Caco-2 (cell line): Measurements from ENCODE around the gene PRDM2. TPM values are rescaled to one million over a fixed set of nuclear protein-coding genes. Genes with fewer than 3 reads are reported as not detected.
"Not testable (repeated sequence)": the region's sequence is repeated elsewhere in the genome, so short reads cannot be mapped to it uniquely, and the experiment has no call there.

Source experiments
- BruUV-seq: library from RNA; stranded (reverse); fragments of 400-500 nt; replicated peaks from 2 replicates; lab custom pipeline; 2021; lab: Mats Ljungman, UMichigan
- CTCF ChIA-PET: fragments of 300-600 bp; sonication (Branson Sonifier 250); formaldehyde crosslinking; loops from one replicate; lab custom pipeline; 2022; ENCODE audit warnings: antibody characterized with exemption; lab: Charles Lee
- POLR2A ChIA-PET: fragments of 300-600 bp; sonication (Branson Sonifier 250); formaldehyde crosslinking; loops from one replicate; lab custom pipeline; 2022; ENCODE audit warnings: antibody characterized with exemption; lab: Charles Lee
- DNase-seq, 2 experiments: peaks; one replicate each; pipeline versions ENCODE4 v3.0.0 to v3.0.0-alpha.2; 2020 to 2022
- H3K27me3 ChIP-seq: replicated peaks from 2 replicates; pipeline ENCODE4 v1.6.0; 2011; ENCODE audit warnings: low read length; ENCODE audit not compliant: control insufficient read depth, insufficient read depth
- H3K36me3 ChIP-seq: 2 replicates; pipeline ENCODE4 v1.5.1; 2011; ENCODE audit warnings: low read length; ENCODE audit not compliant: control insufficient read depth, insufficient read depth
- H3K4me1 ChIP-seq: fragments of 250-450 bp; sonication (Bioruptor Pico); 2 replicates; pipeline ENCODE4 v1.5.1; 2020; ENCODE audit warnings: mild to moderate bottlenecking
- H3K4me3 ChIP-seq: 2 replicates; pipeline ENCODE4 v1.5.1; 2011; ENCODE audit warnings: low read depth, mild to moderate bottlenecking, control low read depth, low read length
- H3K9me3 ChIP-seq: fragments of 250-450 bp; sonication (Bioruptor Pico); 2 replicates; pipeline ENCODE4 v1.5.1; 2020; ENCODE audit warnings: mild to moderate bottlenecking, moderate library complexity
- H3K27ac Mint-ChIP-seq: one replicate; pipeline ENCODE4 v1.8.0; 2022; ENCODE audit warnings: mixed read lengths; ENCODE audit not compliant: unreplicated experiment
- H3K27me3 Mint-ChIP-seq: one replicate; pipeline ENCODE4 v1.8.0; 2022; ENCODE audit warnings: mixed read lengths; ENCODE audit not compliant: insufficient read depth, unreplicated experiment
- H3K36me3 Mint-ChIP-seq: one replicate; pipeline ENCODE4 v1.8.0; 2022; ENCODE audit warnings: mild to moderate bottlenecking, mixed read lengths; ENCODE audit not compliant: insufficient read depth, unreplicated experiment
- H3K4me1 Mint-ChIP-seq: one replicate; pipeline ENCODE4 v1.8.0; 2022; ENCODE audit warnings: low read depth, mixed read lengths; ENCODE audit not compliant: unreplicated experiment
- H3K4me3 Mint-ChIP-seq: one replicate; pipeline ENCODE4 v1.8.0; 2022; ENCODE audit warnings: mild to moderate bottlenecking, moderate library complexity, mixed read lengths; ENCODE audit not compliant: unreplicated experiment
- H3K9me3 Mint-ChIP-seq: one replicate; pipeline ENCODE4 v1.8.0; 2022; ENCODE audit warnings: mixed read lengths; ENCODE audit not compliant: unreplicated experiment
- CTCF ChIP-seq, 2 experiments: fragments of 200-600 bp in 1 of 2; IDR thresholded peaks; 1 replicate in 1 of 2; 2 replicates in 1 of 2; pipeline versions ENCODE4 v1.5.1 to v1.8.0; 2011 to 2022; ENCODE audit warnings: antibody characterized with exemption in 1 of 2, control low read depth in 1 of 2, inconsistent platforms in 1 of 2, low read depth in 1 of 2, low read length in 1 of 2, mild to moderate bottlenecking in 1 of 2, moderate library complexity in 1 of 2; ENCODE audit not compliant: insufficient read depth in 1 of 2, severe bottlenecking in 1 of 2, unreplicated experiment in 1 of 2
- intact Hi-C: fragments of 100-400 bp; cut with micrococcal nuclease; formaldehyde crosslinking; loops from one replicate; pipeline ENCODE4 v1.10.0; 2022; ENCODE audit not compliant: unreplicated experiment
- total RNA-seq: library from RNA; stranded (reverse); gene quantifications from 2 replicates; pipeline ENCODE4 v1.2.3, GENCODE V29; 2022

Gene PRDM2
- total RNA-seq, 1 experiment from 2014 or later, result 32.7 TPM

GRCh38 chr1:13714851-13715250 lies 14.9 kb downstream of the PRDM2 start:
- Histone ChIP-seq H3K9me3 (no peaks in the 10 kb centered on the region), H3K4me1 (no peaks in the 10 kb centered on the region; the same call in 1 of the 2 replicates), H3K36me3 (no peaks in the 10 kb centered on the region), H3K4me3 (no peak overlapping the region), H3K27me3 (no peaks in the 10 kb centered on the region)
- ChIA-PET POLR2A (no interaction called here), CTCF (no interaction called here)
- H3K4me1 Mint-ChIP-seq, result no peaks in the 10 kb centered on the region
- BruUV-seq, result no TSS peak
- intact Hi-C loops, result no loop called here
- H3K36me3 Mint-ChIP-seq, result no peaks in the 10 kb centered on the region
- no peak overlapping the region for H3K4me3 Mint-ChIP-seq
- no peak for DNase-seq
- H3K27ac Mint-ChIP-seq, result no peak overlapping the region
- no peak for TF ChIP-seq CTCF (IDR thresholded peaks at IDR 0.05; ENCODE audit: insufficient read depth in 1 of 2, low read depth in 1 of 2, low read length in 1 of 2, severe bottlenecking in 1 of 2, unreplicated experiment in 1 of 2)
- H3K27me3 Mint-ChIP-seq, result no peaks in the 10 kb centered on the region
- no peaks in the 10 kb centered on the region for H3K9me3 Mint-ChIP-seq

GRCh38 chr1:13715616-13716287 lies 15.8 kb downstream of the PRDM2 start:
- H3K27ac Mint-ChIP-seq, H3K4me3 Mint-ChIP-seq, H3K36me3 ChIP-seq, H3K4me1 Mint-ChIP-seq, DNase-seq, CTCF ChIA-PET, H3K27me3 ChIP-seq, H3K4me1 ChIP-seq, POLR2A ChIA-PET, H3K36me3 Mint-ChIP-seq, H3K4me3 ChIP-seq, BruUV-seq, H3K9me3 Mint-ChIP-seq, H3K27me3 Mint-ChIP-seq, intact Hi-C loops, H3K9me3 ChIP-seq: not testable (repeated sequence)

- H3K4me3 ChIP-seq, result no peak overlapping the region
- POLR2A ChIA-PET, result no interaction called here
- DNase-seq, result no peak
- CTCF ChIA-PET, result interaction anchor here (0.6 kb wide), 1 partner anchor 34 kb away, joined by 3 read pairs; no protein-coding TSS in a partner anchor
- BruUV-seq, result no TSS peak
- H3K36me3 ChIP-seq, result no peaks in the 10 kb centered on the region
- no peaks in the 10 kb centered on the region for H3K4me1 ChIP-seq
- H3K27me3 ChIP-seq, result no peaks in the 10 kb centered on the region
- Mint-ChIP-seq H3K27me3 (no peaks in the 10 kb centered on the region), H3K27ac (no peak overlapping the region), H3K4me3 (no peak overlapping the region), H3K36me3 (no peaks in the 10 kb centered on the region), H3K4me1 (no peaks in the 10 kb centered on the region), H3K9me3 (no peaks in the 10 kb centered on the region)
- no peak for TF ChIP-seq CTCF (IDR thresholded peaks at IDR 0.05; ENCODE audit: insufficient read depth in 1 of 2, low read depth in 1 of 2, low read length in 1 of 2, severe bottlenecking in 1 of 2, unreplicated experiment in 1 of 2)
- intact Hi-C loops, result no loop called here
- H3K9me3 ChIP-seq, result no peaks in the 10 kb centered on the region
These were observed 22.9 kb downstream of the PRDM2 start for GRCh38 chr1:13722808-13723360.
